ENCODE data around the gene GID8.

DNA sequence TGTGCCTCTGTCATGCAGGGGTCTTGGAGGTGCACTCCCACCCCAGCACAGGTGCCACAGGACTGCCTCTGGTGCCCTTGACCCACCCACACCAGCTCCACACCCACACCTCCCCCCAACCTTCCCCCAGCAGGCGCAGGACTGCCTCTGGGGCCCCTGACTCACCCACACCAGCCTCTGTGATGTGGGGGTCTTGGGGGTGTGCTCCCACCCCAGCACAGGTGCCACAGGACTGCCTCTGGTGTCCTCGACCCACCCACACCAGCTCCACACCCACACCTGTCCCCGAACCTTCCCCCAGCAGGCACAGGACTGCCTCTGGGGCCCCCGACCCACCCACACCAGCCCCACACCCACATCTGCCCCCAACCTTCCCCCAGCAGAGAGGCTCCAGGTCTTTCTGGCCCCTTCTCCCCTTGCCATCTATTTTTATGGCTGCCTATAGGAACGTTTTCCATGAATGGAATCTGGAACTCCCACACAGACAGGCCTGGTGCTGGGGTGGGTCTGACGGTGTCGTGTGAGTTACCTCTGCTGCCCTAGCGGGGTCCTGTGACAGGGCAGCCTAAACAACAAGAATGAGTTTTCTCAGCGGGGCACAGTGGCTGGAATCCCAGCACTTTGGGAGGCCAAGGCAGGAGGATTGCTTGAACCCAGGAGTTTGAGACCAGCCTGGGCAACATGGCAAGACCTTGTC is 38.0 kb downstream of the GID8 start:
- no peak for TF ChIP-seq POLR2AphosphoS5 (IDR thresholded peaks at IDR 0.05)
- TF ChIP-seq, protein P1, sequence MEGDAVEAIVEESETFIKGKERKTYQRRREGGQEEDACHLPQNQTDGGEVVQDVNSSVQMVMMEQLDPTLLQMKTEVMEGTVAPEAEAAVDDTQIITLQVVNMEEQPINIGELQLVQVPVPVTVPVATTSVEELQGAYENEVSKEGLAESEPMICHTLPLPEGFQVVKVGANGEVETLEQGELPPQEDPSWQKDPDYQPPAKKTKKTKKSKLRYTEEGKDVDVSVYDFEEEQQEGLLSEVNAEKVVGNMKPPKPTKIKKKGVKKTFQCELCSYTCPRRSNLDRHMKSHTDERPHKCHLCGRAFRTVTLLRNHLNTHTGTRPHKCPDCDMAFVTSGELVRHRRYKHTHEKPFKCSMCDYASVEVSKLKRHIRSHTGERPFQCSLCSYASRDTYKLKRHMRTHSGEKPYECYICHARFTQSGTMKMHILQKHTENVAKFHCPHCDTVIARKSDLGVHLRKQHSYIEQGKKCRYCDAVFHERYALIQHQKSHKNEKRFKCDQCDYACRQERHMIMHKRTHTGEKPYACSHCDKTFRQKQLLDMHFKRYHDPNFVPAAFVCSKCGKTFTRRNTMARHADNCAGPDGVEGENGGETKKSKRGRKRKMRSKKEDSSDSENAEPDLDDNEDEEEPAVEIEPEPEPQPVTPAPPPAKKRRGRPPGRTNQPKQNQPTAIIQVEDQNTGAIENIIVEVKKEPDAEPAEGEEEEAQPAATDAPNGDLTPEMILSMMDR (IDR thresholded peaks at IDR 0.05): no peak
- no peak for TF ChIP-seq EP300 (IDR thresholded peaks at IDR 0.05)
- TF ChIP-seq POLR2A (IDR thresholded peaks at IDR 0.05): no peak
